ENCODE data around the gene SUPT3H. TPM values are rescaled to one million over a fixed set of nuclear protein-coding genes. Genes with fewer than 3 reads are reported as not detected.

The SUPT3H gene
- total and polyA plus RNA-seq, 7 donors, result 1.7 to 4.3 (median 2.8) TPM

DNA sequence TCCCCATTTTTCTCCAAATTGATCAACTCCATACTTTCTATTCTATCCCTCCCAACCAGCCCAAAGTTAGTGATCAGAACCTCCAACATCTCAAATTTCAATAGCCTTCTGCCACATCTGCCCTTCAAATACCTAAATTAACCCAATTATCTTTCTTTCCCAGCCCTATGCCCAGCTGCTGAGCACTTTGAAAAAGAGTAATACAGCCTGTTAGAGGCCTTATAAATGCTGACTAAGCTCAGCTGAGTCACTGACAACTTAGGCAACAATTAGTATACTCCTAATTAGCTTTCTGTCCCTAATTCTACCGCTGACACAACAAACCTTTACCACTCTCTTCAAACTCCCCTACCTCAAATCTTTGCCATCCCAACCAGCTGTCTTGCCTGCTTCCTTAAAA lies 26.1 kb downstream of the SUPT3H start:
- no peak overlapping the region for H3K4me3 ChIP-seq
- H3K9me3 ChIP-seq, result no peaks in the 10 kb centered on the region
- WGBS, 3 donors, result 81 to 94% (median 87%) methylated on average over 1 of the region's 1 CpG
- intact Hi-C loops (cut with DNase I), result no loop called here
- peaks cover 9% of the 10 kb centered on the region for H3K4me1 ChIP-seq
- no peaks in the 10 kb centered on the region for H3K36me3 ChIP-seq (ENCODE audit: insufficient read depth in 1 of 2, low read depth in 1 of 2)
- no peak for TF ChIP-seq CTCF (IDR thresholded peaks at IDR 0.05)
- ATAC-seq (no peak), DNase-seq (no peak)
- H3K27me3 ChIP-seq (ENCODE audit: insufficient read depth in 3 of 3, low read length in 2 of 3), result no peaks in the 10 kb centered on the region
- H3K27ac ChIP-seq, result no peak overlapping the region

DNA sequence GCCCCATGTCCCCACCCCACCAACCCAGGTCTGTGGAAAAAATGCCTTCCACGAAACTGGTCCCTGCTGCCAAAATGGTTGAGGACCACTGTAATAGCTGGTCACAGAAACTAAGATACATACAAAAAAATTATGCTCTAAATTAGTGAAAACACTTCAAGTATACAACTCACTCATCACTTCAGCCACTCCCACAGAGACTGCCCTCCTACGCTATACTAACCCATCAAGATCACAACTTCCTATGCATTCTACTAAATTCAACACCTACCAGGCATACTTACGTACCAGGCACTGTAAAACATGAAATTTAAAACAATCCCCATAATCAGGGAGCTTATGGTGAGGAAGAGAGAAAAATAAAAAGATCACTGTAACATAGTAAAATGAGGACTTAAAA lies 26.7 kb downstream of the SUPT3H start:
- TF ChIP-seq CTCF (IDR thresholded peaks at IDR 0.05), result no peak
- ATAC-seq (no peak), DNase-seq (no peak)
- Histone ChIP-seq H3K27ac (no peak overlapping the region), H3K27me3 (ENCODE audit: insufficient read depth in 3 of 3, low read length in 2 of 3) (no peaks in the 10 kb centered on the region), H3K36me3 (ENCODE audit: insufficient read depth in 1 of 2, low read depth in 1 of 2) (no peaks in the 10 kb centered on the region), H3K9me3 (no peaks in the 10 kb centered on the region), H3K4me3 (no peak overlapping the region), H3K4me1 (peaks cover 9% of the 10 kb centered on the region)
- intact Hi-C loops (cut with DNase I), result no loop called here
- 97 to 98% (median 98%) methylated on average over 3 of the region's 3 CpGs for WGBS, 3 donors

DNA sequence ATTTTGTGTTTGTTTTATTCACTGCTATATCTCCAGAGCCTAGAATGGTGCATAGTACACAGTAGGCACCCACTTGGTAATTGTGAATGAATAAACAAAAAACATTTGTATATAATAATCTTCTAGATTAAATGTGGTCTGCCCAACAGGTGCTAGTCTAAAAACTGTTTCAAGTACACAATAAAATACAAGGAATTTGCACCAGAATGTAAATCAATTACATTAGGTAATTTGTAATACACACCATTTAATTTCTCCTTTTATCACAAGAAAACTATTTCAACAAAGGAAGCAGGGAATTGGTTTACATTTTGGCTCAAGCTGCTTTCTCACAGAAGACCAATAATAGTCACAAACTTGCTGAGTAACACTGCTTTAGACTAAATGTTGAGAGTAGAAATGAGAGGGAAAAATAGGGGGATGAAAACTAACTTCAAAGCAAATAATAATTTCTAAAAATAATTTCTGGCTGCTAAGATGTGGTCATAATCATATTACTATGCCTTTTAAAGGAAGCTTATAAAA lies 27.5 kb downstream of the SUPT3H start:
- H3K4me1 ChIP-seq, result peaks cover 9% of the 10 kb centered on the region
- no peaks in the 10 kb centered on the region for H3K9me3 ChIP-seq
- H3K27ac ChIP-seq, result no peak overlapping the region
- no peaks in the 10 kb centered on the region for H3K27me3 ChIP-seq (ENCODE audit: insufficient read depth in 3 of 3, low read length in 2 of 3)
- intact Hi-C loops (cut with DNase I), result no loop called here
- no peak for DNase-seq
- no peaks in the 10 kb centered on the region for H3K36me3 ChIP-seq (ENCODE audit: insufficient read depth in 1 of 2, low read depth in 1 of 2)
- H3K4me3 ChIP-seq, result no peak overlapping the region
- ATAC-seq, result no peak
- TF ChIP-seq CTCF (IDR thresholded peaks at IDR 0.05), result no peak

DNA sequence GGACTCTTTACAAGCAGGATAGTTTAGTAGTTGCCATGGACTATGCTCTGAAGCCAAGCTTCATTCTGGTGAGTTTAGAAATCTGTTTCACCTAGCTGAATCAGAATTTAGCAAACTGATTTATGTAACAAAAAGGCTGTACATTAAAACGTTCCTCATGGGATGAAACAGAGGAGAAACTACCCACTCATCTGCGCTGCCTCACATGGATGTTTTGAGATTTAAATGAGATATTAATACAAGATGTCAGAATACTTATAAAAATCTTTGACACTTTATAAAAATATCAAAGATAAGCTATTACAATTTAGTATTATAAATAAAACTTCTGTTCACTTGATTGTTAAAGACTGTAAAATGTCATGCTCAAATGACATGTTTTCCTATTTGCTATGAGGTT lies 32.8 kb downstream of the SUPT3H start:
- no peaks in the 10 kb centered on the region for H3K9me3 ChIP-seq
- H3K4me3 ChIP-seq, result no peak overlapping the region
- H3K27ac ChIP-seq, result no peak overlapping the region
- WGBS, 3 donors, result 78 to 79% (median 78%) methylated on average over 2 of the region's 2 CpGs
- peaks cover 2% of the 10 kb centered on the region for H3K4me1 ChIP-seq
- no peak for TF ChIP-seq CTCF (IDR thresholded peaks at IDR 0.05)
- H3K27me3 ChIP-seq (ENCODE audit: insufficient read depth in 3 of 3, low read length in 2 of 3), result no peaks in the 10 kb centered on the region
- H3K36me3 ChIP-seq (ENCODE audit: insufficient read depth in 1 of 2, low read depth in 1 of 2), result no peaks in the 10 kb centered on the region
- no peak for DNase-seq
- ATAC-seq, result no peak
- intact Hi-C loops (cut with DNase I), result no loop called here

DNA sequence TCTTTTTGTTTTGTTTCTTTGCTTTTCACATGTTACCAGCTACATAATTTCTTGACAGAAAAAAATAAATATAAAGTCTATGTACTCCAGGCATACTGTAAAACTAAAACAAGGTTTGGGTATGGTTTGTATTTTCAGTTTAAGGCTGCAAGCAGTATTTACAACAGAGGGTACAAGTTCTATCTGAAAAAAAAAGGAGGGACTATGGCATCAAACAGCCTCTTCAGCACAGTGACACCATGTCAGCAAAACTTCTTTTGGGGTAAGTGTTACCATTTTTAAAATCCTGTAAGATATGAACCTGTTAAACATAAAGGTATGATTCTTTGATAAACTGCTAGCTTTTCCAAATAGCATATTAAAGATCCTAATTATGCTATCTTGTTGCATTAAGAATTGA lies 49.2 kb downstream of the SUPT3H start:
- DNase-seq, result no peak
- no peak for ATAC-seq
- no peaks in the 10 kb centered on the region for H3K4me1 ChIP-seq
- no peak overlapping the region for H3K27ac ChIP-seq
- no peaks in the 10 kb centered on the region for H3K9me3 ChIP-seq
- no peaks in the 10 kb centered on the region for H3K36me3 ChIP-seq (ENCODE audit: insufficient read depth in 1 of 2, low read depth in 1 of 2)
- H3K27me3 ChIP-seq (ENCODE audit: insufficient read depth in 3 of 3, low read length in 2 of 3), result no peaks in the 10 kb centered on the region
- TF ChIP-seq CTCF (IDR thresholded peaks at IDR 0.05), result no peak
- H3K4me3 ChIP-seq, result no peak overlapping the region
- intact Hi-C loops (cut with DNase I), result no loop called here

All from psoas muscle (tissue), 8 donors.